HepG2 (cell line): ENCODE data around the gene CA6. TPM values are rescaled to one million over a fixed set of nuclear protein-coding genes. Genes with fewer than 3 reads are reported as not detected.
"Not testable (repeated sequence)": the region's sequence is repeated elsewhere in the genome, so short reads cannot be mapped to it uniquely, and the experiment has no call there.

Experiments used
- ATAC-seq: fragments of 200-7000 bp; cut with Tn5 transposase; 3 replicates; pipeline ENCODE4 v1.9.1; 2020; ENCODE audit warnings: mild to moderate bottlenecking, moderate library complexity
- BruUV-seq: library from RNA; stranded (reverse); fragments of 400-500 nt; replicated peaks from 2 replicates; lab custom pipeline; 2021; lab: Mats Ljungman, UMichigan
- CTCF ChIA-PET: fragments of 300-600 bp; formaldehyde crosslinking; extraction: SDS; loops from one replicate; lab custom pipeline; 2021; ENCODE audit warnings: low total read pairs, inconsistent platforms, low intra/inter-chr PET ratio; lab: Yijun Ruan, JAX
- POLR2A ChIA-PET: fragments of 350-600 bp; sonication (Branson Sonifier 250); formaldehyde crosslinking; loops from one replicate; lab custom pipeline; 2020; ENCODE audit warnings: antibody characterized with exemption, inconsistent platforms; lab: Yijun Ruan, JAX
- DNase-seq: peaks from one replicate; pipeline ENCODE4 v3.0.0-alpha.2; 2015; ENCODE audit warnings: low spot score
- FAIRE-seq: peaks from 3 replicates; lab custom pipeline; 2011; peaks lifted over from hg19 to GRCh38; lab: Jason Lieb, UNC
- H2AFZ ChIP-seq: one replicate; pipeline ENCODE4 v1.6.1; 2011; ENCODE audit warnings: low read length, inconsistent platforms
- H3K27ac ChIP-seq: fragments of 300-600 bp; 3 replicates; pipeline ENCODE4 v1.8.0; 2011; ENCODE audit warnings: mixed run types, mild to moderate bottlenecking, mixed read lengths, low read length, inconsistent platforms; ENCODE audit not compliant: insufficient read depth; ENCODE audit errors: extremely low read length
- H3K27me3 ChIP-seq, 2 experiments: fragments of 200-600 bp in 1 of 2; 2 replicates in 1 of 2; 3 replicates in 1 of 2; pipeline versions ENCODE4 v1.6.0 to v1.8.0; 2011; ENCODE audit warnings: low read length in 2 of 2, mild to moderate bottlenecking in 2 of 2, moderate library complexity in 2 of 2, inconsistent platforms in 1 of 2; ENCODE audit not compliant: insufficient read depth in 2 of 2, control insufficient read depth in 1 of 2
- H3K36me3 ChIP-seq, 2 experiments: fragments of 200-600 bp in 1 of 2; replicated peaks in 1 of 2; 2 replicates in 1 of 2; 3 replicates in 1 of 2; pipeline versions ENCODE4 v1.5.1 to v1.8.0; 2011; ENCODE audit warnings: low read length in 2 of 2, inconsistent platforms in 1 of 2; ENCODE audit not compliant: insufficient read depth in 2 of 2, control insufficient read depth in 1 of 2
- H3K4me1 ChIP-seq: 2 replicates; pipeline ENCODE4 v1.5.1; 2012; ENCODE audit warnings: low read length, inconsistent platforms; ENCODE audit not compliant: insufficient read depth
- H3K4me2 ChIP-seq: 2 replicates; pipeline ENCODE4 v1.6.0; 2011; ENCODE audit warnings: low read depth, low read length, inconsistent platforms
- H3K4me3 ChIP-seq, 3 experiments: fragments of 200-600 bp in 1 of 3; sonication (generic), shearing (Covaris generic) in 1 of 3; replicated peaks in 1 of 3; 2 replicates each; pipeline ENCODE4 v1.5.1; 2011 to 2016; ENCODE audit warnings: low read length in 3 of 3, inconsistent platforms in 2 of 3, low read depth in 2 of 3, mild to moderate bottlenecking in 2 of 3, control low read depth in 1 of 3, mixed read lengths in 1 of 3; ENCODE audit not compliant: insufficient read depth in 1 of 3
- H3K79me2 ChIP-seq: one replicate; pipeline ENCODE4 v1.6.1; 2011; ENCODE audit warnings: low read length, inconsistent platforms; ENCODE audit not compliant: insufficient read depth
- H3K9ac ChIP-seq: 2 replicates; pipeline ENCODE4 v1.6.0; 2011; ENCODE audit warnings: mild to moderate bottlenecking, low read depth, low read length, inconsistent platforms; ENCODE audit not compliant: insufficient read depth
- H3K9me3 ChIP-seq: 2 replicates; pipeline ENCODE4 v1.5.1; 2012; ENCODE audit warnings: mild to moderate bottlenecking, low read length
- H4K20me1 ChIP-seq: 2 replicates; pipeline ENCODE4 v1.6.0; 2011; ENCODE audit warnings: inconsistent platforms, mild to moderate bottlenecking, low read length, moderate library complexity; ENCODE audit not compliant: insufficient read depth
- ZNF670 ChIP-seq: sonication (generic); formaldehyde crosslinking; IDR thresholded peaks from 2 replicates; pipeline ENCODE4 v1.8.0; 2022; ENCODE audit warnings: mild to moderate bottlenecking, missing genetic modification reagents, borderline replicate concordance
- WGBS: methylation state at CpG from one replicate; pipeline ENCODE4 v1.1.6; 2017; ENCODE audit warnings: low lambda C conversion rate; 5-methylcytosine and 5-hydroxymethylcytosine counted together
- in situ Hi-C: cut with HindIII; loops from 2 replicates; pipeline ENCODE4 v1.10.0; 2017; ENCODE audit warnings: low pct_unique_long_range_greater_than_20kb; ENCODE audit not compliant: extremely low pct_ligation_motif_present
- intact Hi-C: fragments of 100-400 bp; cut with micrococcal nuclease; formaldehyde crosslinking; loops from one replicate; pipeline ENCODE4 v1.10.0; 2022; ENCODE audit not compliant: unreplicated experiment
- polyA plus RNA-seq, 8 experiments: library from polyadenylated mRNA; depleted of rRNA in 3 of 8; stranded (reverse) in 7 of 8; unstranded in 1 of 8; fragments of >200 nt; fragmentation: Illumina TruSeq in 4 of 8; extraction: Trizol in 4 of 8; gene quantifications; 2 replicates each; pipeline versions ENCODE4 v1.2.1 to v1.2.3, GENCODE V29; 2011 to 2016; ENCODE audit warnings: low read depth in 4 of 8, missing spikeins in 1 of 8, mixed read lengths in 1 of 8; ENCODE audit not compliant: insufficient read depth in 1 of 8
- total RNA-seq, 5 experiments: library from RNA; depleted of rRNA; stranded (reverse); fragments of >200 nt; fragmentation: Illumina TruSeq; extraction: Trizol; gene quantifications; 2 replicates each; pipeline ENCODE4 v1.2.3, GENCODE V29; 2016; ENCODE audit warnings: low read depth in 1 of 5
- TF ChIP-seq, protein P1 (sequence below): sonication (generic); formaldehyde crosslinking; IDR thresholded peaks from 2 replicates; pipeline ENCODE4 v1.5.1; 2020; ENCODE audit warnings: mild to moderate bottlenecking, missing genetic modification reagents, moderate library complexity

Gene CA6
- total and polyA plus RNA-seq, 2 of the 13 experiments (the other 11 are each of a cell fraction or from before 2014, with no cell fraction given) = not detected

GRCh38 chr1:8917536-8917935 lies 28.1 kb upstream of the CA6 start:
- Histone ChIP-seq H3K4me2 (peak overlapping the region; percentile 39; the same call in 1 of the 2 replicates), H3K4me1 (peaks cover 60% of the 10 kb centered on the region), H2AFZ (peak overlapping the region; percentile 27), H3K27me3 (peaks cover 3 to 16% of the 10 kb centered on the region in 2 experiments; a peak in 3 of 5 replicates)
- not testable (repeated sequence) for H3K9ac ChIP-seq, H3K36me3 ChIP-seq, H4K20me1 ChIP-seq, H3K27ac ChIP-seq, H3K4me3 ChIP-seq, FAIRE-seq, H3K79me2 ChIP-seq, ATAC-seq, H3K9me3 ChIP-seq, BruUV-seq, DNase-seq
- ChIA-PET POLR2A (interaction anchor here (1.6 kb wide), 1 partner anchor 37 kb away, joined by 6 read pairs; no protein-coding TSS in a partner anchor), CTCF (interaction anchor here (0.9 to 2.1 kb wide), 4 partner anchors 45 to 88 kb away, joined by 3 to 27 read pairs (median 8); no protein-coding TSS in a partner anchor)
- WGBS = 34% methylated on average over 10 of the region's 10 CpGs
- in situ Hi-C loops = loop anchor here (5.0 kb wide), 1 partner anchor 90 kb away; no protein-coding TSS in a partner anchor
- intact Hi-C loops = loop anchor here (5.0 kb wide), 1 partner anchor 185 kb away; no protein-coding TSS in a partner anchor
- 0 out of 2 replicates have a peak, but pooled peaks have one; percentile 24 for TF ChIP-seq ZNF670 (CRISPR knock-in tag)
- TF ChIP-seq, protein P1, sequence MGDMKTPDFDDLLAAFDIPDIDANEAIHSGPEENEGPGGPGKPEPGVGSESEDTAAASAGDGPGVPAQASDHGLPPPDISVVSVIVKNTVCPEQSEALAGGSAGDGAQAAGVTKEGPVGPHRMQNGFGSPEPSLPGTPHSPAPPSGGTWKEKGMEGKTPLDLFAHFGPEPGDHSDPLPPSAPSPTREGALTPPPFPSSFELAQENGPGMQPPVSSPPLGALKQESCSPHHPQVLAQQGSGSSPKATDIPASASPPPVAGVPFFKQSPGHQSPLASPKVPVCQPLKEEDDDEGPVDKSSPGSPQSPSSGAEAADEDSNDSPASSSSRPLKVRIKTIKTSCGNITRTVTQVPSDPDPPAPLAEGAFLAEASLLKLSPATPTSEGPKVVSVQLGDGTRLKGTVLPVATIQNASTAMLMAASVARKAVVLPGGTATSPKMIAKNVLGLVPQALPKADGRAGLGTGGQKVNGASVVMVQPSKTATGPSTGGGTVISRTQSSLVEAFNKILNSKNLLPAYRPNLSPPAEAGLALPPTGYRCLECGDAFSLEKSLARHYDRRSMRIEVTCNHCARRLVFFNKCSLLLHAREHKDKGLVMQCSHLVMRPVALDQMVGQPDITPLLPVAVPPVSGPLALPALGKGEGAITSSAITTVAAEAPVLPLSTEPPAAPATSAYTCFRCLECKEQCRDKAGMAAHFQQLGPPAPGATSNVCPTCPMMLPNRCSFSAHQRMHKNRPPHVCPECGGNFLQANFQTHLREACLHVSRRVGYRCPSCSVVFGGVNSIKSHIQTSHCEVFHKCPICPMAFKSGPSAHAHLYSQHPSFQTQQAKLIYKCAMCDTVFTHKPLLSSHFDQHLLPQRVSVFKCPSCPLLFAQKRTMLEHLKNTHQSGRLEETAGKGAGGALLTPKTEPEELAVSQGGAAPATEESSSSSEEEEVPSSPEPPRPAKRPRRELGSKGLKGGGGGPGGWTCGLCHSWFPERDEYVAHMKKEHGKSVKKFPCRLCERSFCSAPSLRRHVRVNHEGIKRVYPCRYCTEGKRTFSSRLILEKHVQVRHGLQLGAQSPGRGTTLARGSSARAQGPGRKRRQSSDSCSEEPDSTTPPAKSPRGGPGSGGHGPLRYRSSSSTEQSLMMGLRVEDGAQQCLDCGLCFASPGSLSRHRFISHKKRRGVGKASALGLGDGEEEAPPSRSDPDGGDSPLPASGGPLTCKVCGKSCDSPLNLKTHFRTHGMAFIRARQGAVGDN (CRISPR knock-in tag) = 0 out of 2 replicates have a peak, but pooled peaks have one; percentile 11
